ENCODE measurements around the gene SERPINA5. TPM values are rescaled to one million over a fixed set of nuclear protein-coding genes. Genes with fewer than 3 reads are reported as not detected.
A peak's percentile ranks its signal among the peaks of the same experiment; 100 is the strongest.

Gene SERPINA5
- total and polyA plus RNA-seq, 2 of the 13 experiments (the other 11 are each of a cell fraction or from before 2014, with no cell fraction given), result 449 to 498 TPM

- no peak for TF ChIP-seq SOX6 (IDR thresholded peaks at IDR 0.05)
- TF ChIP-seq SOX6 (CRISPR knock-in tag; IDR thresholded peaks at IDR 0.05), result peak; percentile 84
- peak; percentile 76; the same call in 1 of the 2 replicates for TF ChIP-seq ATF2 (CRISPR knock-in tag; IDR thresholded peaks at IDR 0.05)
- TF ChIP-seq TBX2 (CRISPR knock-in tag; IDR thresholded peaks at IDR 0.05; ENCODE audit: borderline replicate concordance), result peak; percentile 71
- TF ChIP-seq SSRP1 (CRISPR knock-in tag; IDR thresholded peaks at IDR 0.05), result 0 out of 2 replicates have a peak, but pooled peaks have one; percentile 56
- TF ChIP-seq ASH2L (IDR thresholded peaks at IDR 0.05; ENCODE audit: insufficient read length, low read depth, low read length), result peak; percentile 55
- TF ChIP-seq ZHX2 (IDR thresholded peaks at IDR 0.05; ENCODE audit: low read depth), result no peak
- TF ChIP-seq ZHX2 (CRISPR knock-in tag; IDR thresholded peaks at IDR 0.05; ENCODE audit: borderline replicate concordance), result 0 out of 2 replicates have a peak, but pooled peaks have one; percentile 26
- TF ChIP-seq ZNF24 (IDR thresholded peaks at IDR 0.05), result peak; percentile 5; the same call in 1 of the 2 replicates
- peak; percentile 55; the same call in 1 of the 2 replicates for TF ChIP-seq SALL1 (CRISPR knock-in tag; IDR thresholded peaks at IDR 0.05)
- TF ChIP-seq E2F1 (CRISPR knock-in tag; IDR thresholded peaks at IDR 0.05), result 0 out of 2 replicates have a peak, but pooled peaks have one; percentile 35
- TF ChIP-seq DBP (CRISPR knock-in tag; IDR thresholded peaks at IDR 0.05; ENCODE audit: not compliant biosample characterization), result peak; percentile 66
- TF ChIP-seq HNF1A (IDR thresholded peaks at IDR 0.05; ENCODE audit: low read depth), result peak; percentile 82
- peak; percentile 78; the same call in 1 of the 2 replicates for TF ChIP-seq HNF1A (CRISPR knock-in tag; IDR thresholded peaks at IDR 0.05; ENCODE audit: borderline replicate concordance)
- TF ChIP-seq PITX1 (CRISPR knock-in tag; IDR thresholded peaks at IDR 0.05), result peak; percentile 99
Measured at GRCh38 chr14:94636744-94637412, 55.7 kb downstream of the SERPINA5 start (continued).
